Cardiac muscle cell (in vitro differentiated cells and primary cell): ENCODE measurements around the gene ZNF207. TPM values are rescaled to one million over a fixed set of nuclear protein-coding genes. Genes with fewer than 3 reads are reported as not detected.
"Not testable (repeated sequence)": the region's sequence is repeated elsewhere in the genome, so short reads cannot be mapped to it uniquely, and the experiment has no call there.

Source experiments
- DNase-seq, 2 donors: peaks; one replicate each; pipeline versions ENCODE4 v3.0.0 to v3.0.0-alpha.2; 2010 to 2017; ENCODE audit warnings: low read depth in 1 of 2, low spot score in 1 of 2
- H3K27ac ChIP-seq: fragments of 200-600 bp; sonication (generic); 2 replicates; pipeline ENCODE4 v1.5.1; 2016
- H3K27me3 ChIP-seq: fragments of 200-600 bp; sonication (generic); 2 replicates; pipeline ENCODE4 v1.6.0; 2016; ENCODE audit warnings: control low read depth
- H3K36me3 ChIP-seq: fragments of 200-600 bp; sonication (generic); 2 replicates; pipeline ENCODE4 v1.5.1; 2016; ENCODE audit warnings: control low read depth
- H3K4me1 ChIP-seq: fragments of 200-600 bp; sonication (generic); 2 replicates; pipeline ENCODE4 v1.8.1; 2017; ENCODE audit warnings: low read depth, mild to moderate bottlenecking, mixed run types
- H3K4me3 ChIP-seq: fragments of 200-600 bp; sonication (generic); 2 replicates; pipeline ENCODE4 v1.5.1; 2016; ENCODE audit warnings: mild to moderate bottlenecking
- H3K9me3 ChIP-seq: fragments of 200-600 bp; sonication (generic); 2 replicates; pipeline ENCODE4 v1.5.1; 2017; ENCODE audit warnings: low read depth, mild to moderate bottlenecking, control low read depth
- polyA plus RNA-seq: library from polyadenylated mRNA; unstranded; fragments of >200 nt; fragmentation: Nextera tagmentation; extraction: Ambion mirVana; gene quantifications from 2 replicates; pipeline ENCODE4 v1.2.1, GENCODE V29; 2016
- total RNA-seq: library from RNA; depleted of rRNA; stranded (reverse); fragments of >200 nt; gene quantifications from 2 replicates; pipeline ENCODE4 v1.2.3, GENCODE V29; 2016
- TF ChIP-seq, protein P1 (sequence below): IDR thresholded peaks from 2 replicates; pipeline ENCODE4 v1.5.1; 2012; ENCODE audit warnings: low read depth, mild to moderate bottlenecking, low read length

ZNF207 gene
- total and polyA plus RNA-seq, 2 experiments from 2014 or later, result 114 to 135 TPM

DNA sequence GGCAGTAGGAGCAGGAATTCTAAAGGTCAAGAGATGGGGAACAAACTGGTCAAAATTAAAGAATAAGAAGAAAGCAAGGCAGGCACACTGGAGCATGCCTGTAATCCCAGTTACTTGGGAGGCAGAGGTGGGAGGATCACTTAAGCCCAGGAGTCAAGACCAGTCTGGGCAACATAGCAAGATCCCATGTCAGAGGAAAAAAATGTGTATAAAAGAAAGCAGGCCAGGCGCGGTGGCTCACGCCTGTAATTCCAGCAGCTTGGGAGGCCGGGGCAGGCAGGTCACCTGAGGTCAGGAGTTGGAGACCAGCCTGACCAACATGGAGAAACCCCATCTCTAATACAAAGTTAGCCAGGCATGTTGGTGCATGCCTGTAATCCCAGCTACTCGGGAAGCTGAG, 43.9 kb downstream of the ZNF207 start:
- Histone ChIP-seq H3K9me3 (no peaks in the 10 kb centered on the region), H3K36me3 (no peaks in the 10 kb centered on the region), H3K4me1 (peaks cover 8% of the 10 kb centered on the region), H3K27me3 (no peaks in the 10 kb centered on the region), H3K4me3 (no peak overlapping the region), H3K27ac (no peak overlapping the region)
- TF ChIP-seq, protein P1, sequence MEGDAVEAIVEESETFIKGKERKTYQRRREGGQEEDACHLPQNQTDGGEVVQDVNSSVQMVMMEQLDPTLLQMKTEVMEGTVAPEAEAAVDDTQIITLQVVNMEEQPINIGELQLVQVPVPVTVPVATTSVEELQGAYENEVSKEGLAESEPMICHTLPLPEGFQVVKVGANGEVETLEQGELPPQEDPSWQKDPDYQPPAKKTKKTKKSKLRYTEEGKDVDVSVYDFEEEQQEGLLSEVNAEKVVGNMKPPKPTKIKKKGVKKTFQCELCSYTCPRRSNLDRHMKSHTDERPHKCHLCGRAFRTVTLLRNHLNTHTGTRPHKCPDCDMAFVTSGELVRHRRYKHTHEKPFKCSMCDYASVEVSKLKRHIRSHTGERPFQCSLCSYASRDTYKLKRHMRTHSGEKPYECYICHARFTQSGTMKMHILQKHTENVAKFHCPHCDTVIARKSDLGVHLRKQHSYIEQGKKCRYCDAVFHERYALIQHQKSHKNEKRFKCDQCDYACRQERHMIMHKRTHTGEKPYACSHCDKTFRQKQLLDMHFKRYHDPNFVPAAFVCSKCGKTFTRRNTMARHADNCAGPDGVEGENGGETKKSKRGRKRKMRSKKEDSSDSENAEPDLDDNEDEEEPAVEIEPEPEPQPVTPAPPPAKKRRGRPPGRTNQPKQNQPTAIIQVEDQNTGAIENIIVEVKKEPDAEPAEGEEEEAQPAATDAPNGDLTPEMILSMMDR, result no peak
- no peak for DNase-seq

DNA sequence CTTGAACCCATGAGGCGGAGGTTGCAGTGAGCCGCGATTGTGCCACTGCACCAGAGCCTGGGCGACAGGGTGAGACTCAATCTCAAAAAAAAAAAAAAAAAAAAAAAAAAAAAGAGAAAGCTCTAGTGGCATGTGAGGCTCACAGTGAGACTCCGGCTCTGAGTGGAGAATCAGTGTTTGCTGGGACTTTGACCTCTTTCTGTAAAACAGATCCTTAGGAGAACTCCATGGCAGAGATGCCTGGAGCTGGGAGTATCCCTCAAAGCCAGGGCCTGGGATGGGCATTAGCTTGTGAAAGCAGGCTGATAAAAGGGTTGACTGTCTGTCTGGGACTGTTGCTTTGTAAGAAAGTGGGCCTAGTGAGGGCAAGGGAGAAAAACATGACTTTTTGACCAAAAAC, 46.4 kb downstream of the ZNF207 start:
- TF ChIP-seq, protein P1, result no peak
- Histone ChIP-seq H3K27me3 (no peaks in the 10 kb centered on the region), H3K4me3 (no peak overlapping the region), H3K36me3 (no peaks in the 10 kb centered on the region), H3K9me3 (no peaks in the 10 kb centered on the region), H3K4me1 (peaks cover 15% of the 10 kb centered on the region), H3K27ac (no peak overlapping the region)
- DNase-seq, result no peak

DNA sequence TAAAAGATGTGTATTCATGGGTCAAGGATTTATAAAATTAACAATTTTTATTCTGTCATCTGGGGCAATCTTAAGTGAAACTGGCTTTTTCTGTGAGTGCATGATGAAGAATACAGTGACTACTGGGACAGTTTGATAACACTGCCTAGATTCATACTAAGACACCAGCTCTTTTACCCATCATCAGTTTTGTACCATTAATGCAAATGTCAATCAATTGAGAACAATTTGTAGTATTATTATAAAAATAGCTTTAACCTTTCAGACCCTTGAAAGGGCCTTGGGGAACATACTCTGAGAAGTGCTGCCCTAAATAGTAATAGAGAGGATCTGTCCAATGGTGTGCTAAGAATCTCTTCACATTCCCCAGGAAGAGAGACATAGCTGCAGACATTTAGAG, 49.0 kb downstream of the ZNF207 start:
- Histone ChIP-seq H3K4me1 (peaks cover 15% of the 10 kb centered on the region), H3K36me3 (no peaks in the 10 kb centered on the region), H3K27me3 (no peaks in the 10 kb centered on the region), H3K27ac (peak overlapping the region; percentile 83), H3K9me3 (no peaks in the 10 kb centered on the region), H3K4me3 (no peak overlapping the region)
- TF ChIP-seq, protein P1, result no peak
- peak in 1 of 2 donors; percentile 26 for DNase-seq

DNA sequence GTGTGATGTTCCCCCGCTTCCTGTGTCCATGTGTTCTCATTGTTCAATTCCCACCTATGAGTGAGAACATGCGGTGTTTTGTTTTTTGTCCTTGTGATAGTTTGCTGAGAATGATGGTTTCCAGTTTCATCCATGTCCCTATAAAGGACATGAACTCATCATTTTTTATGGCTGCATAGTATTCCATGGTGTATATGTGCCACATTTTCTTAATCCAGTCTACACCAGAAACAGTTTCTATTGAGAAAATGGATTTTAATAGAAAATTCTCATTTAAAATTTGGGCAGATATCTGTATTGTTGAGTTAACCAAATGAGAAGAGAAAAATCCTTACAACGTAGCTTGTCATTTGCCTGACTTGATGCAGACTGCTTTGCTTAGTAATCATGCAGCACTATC, 60.1 kb downstream of the ZNF207 start:
- not testable (repeated sequence) for H3K4me1 ChIP-seq, DNase-seq, H3K36me3 ChIP-seq, H3K27ac ChIP-seq, H3K4me3 ChIP-seq, H3K9me3 ChIP-seq, H3K27me3 ChIP-seq

DNA sequence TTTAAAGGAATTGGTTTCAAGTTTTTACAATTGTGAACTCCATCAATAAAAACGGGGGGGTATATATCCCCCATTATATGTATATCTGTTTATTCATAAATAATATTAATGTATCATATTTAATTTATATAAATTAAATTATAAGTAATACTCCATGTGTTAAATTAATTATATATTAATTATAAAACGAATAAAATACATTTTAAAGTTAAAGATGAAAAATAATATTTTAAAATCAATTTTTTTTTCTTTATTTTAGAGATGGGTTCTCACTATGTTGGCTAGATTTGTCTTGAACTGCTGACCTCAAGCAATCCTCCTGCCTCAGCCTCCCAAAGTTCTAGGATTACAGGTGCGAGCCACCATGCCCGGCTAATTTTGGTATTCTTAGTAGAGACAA, 76.9 kb downstream of the ZNF207 start:
- TF ChIP-seq, protein P1, result no peak
- DNase-seq, result no peak
- H3K4me1 ChIP-seq, result no peaks in the 10 kb centered on the region
- no peaks in the 10 kb centered on the region for H3K27me3 ChIP-seq
- H3K27ac ChIP-seq, result no peak overlapping the region
- no peaks in the 10 kb centered on the region for H3K36me3 ChIP-seq
- no peaks in the 10 kb centered on the region for H3K9me3 ChIP-seq
- H3K4me3 ChIP-seq, result no peak overlapping the region

DNA sequence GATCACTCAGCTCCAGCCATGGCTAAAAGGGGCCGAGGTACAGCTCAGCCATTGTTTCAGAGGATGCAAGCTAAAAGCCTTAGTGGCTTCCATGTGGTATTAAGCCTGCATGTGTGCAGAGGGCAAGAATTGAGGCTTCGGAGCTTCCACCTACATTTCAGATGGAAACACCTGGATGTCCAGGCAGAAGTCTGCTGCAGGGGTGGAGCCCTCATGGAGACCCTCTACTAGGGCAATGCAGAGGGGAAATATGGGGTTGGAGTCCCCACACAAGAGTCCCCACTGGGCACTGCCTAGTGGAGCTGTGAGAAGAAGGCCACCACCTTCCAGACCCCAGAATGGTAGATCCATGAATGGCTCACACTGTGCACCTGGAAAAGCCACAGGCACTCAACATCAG, 79.6 kb downstream of the ZNF207 start:
- no peak for DNase-seq
- no peaks in the 10 kb centered on the region for H3K9me3 ChIP-seq
- TF ChIP-seq, protein P1, result no peak
- H3K4me3 ChIP-seq, result no peak overlapping the region
- no peaks in the 10 kb centered on the region for H3K36me3 ChIP-seq
- no peak overlapping the region for H3K27ac ChIP-seq
- no peaks in the 10 kb centered on the region for H3K27me3 ChIP-seq
- H3K4me1 ChIP-seq, result no peaks in the 10 kb centered on the region

Other genes with a start within 250 kb of the ZNF207 start
- 33.7 and 47.1 TPM in 2 replicates for gene RHOT1, start 207.7 kb upstream of the ZNF207 start, total RNA-seq
- gene RHOT1, start 207.7 kb upstream of the ZNF207 start, polyA plus RNA-seq, result 62.0 and 84.9 TPM in 2 replicates
- 0.04 and 0.09 TPM in 2 replicates for gene RHBDL3, start 84.3 kb upstream of the ZNF207 start, total RNA-seq
- 0.07 TPM in 1 of 2 replicates, not detected in the other for gene RHBDL3, start 84.3 kb upstream of the ZNF207 start, polyA plus RNA-seq
- 19.7 and 27.0 TPM in 2 replicates for gene C17orf75, start 8.0 kb upstream of the ZNF207 start, total RNA-seq
- gene C17orf75, start 8.0 kb upstream of the ZNF207 start, polyA plus RNA-seq, result 38.8 and 41.7 TPM in 2 replicates
- 28.7 and 42.8 TPM in 2 replicates for gene PSMD11, start 94.4 kb downstream of the ZNF207 start, total RNA-seq
- gene PSMD11, start 94.4 kb downstream of the ZNF207 start, polyA plus RNA-seq, result 143 and 145 TPM in 2 replicates
- gene CDK5R1, start 136.8 kb downstream of the ZNF207 start, total RNA-seq, result 1.7 and 3.5 TPM in 2 replicates
- gene CDK5R1, start 136.8 kb downstream of the ZNF207 start, polyA plus RNA-seq, result 1.2 and 2.5 TPM in 2 replicates